ENCODE measurements around the gene NDOR1.

GRCh38 chr9:137157618-137158415 is 47.7 kb upstream of the NDOR1 start:
- TF ChIP-seq CTCF (IDR thresholded peaks at IDR 0.05) (no peak), POLR2A (IDR thresholded peaks at IDR 0.05) (no peak)

Measured in thyroid gland (tissue), 4 donors.